NB4 (cell line): ENCODE data around the gene SGSH.

ENCODE experiments used
- CTCF ChIP-seq: IDR thresholded peaks from one replicate; pipeline ENCODE4 v1.5.1; 2012; ENCODE audit warnings: low read depth, low read length
- MYC ChIP-seq: IDR thresholded peaks from 2 replicates; pipeline ENCODE4 v1.6.1; 2011; ENCODE audit warnings: low read depth, low read length

- no peak for TF ChIP-seq CTCF
- TF ChIP-seq MYC = no peak
Measured at GRCh38 chr17:80229011-80229410, 8.9 kb upstream of the SGSH start.
